GM15510 (cell line): ENCODE measurements around the gene SARS1.

Source experiments
- POLR2A ChIP-seq: IDR thresholded peaks from 3 replicates; pipeline ENCODE4 v1.6.1; 2011; ENCODE audit warnings: borderline replicate concordance; ENCODE audit not compliant: insufficient read length; ENCODE audit errors: extremely low read depth

Gene SARS1

DNA sequence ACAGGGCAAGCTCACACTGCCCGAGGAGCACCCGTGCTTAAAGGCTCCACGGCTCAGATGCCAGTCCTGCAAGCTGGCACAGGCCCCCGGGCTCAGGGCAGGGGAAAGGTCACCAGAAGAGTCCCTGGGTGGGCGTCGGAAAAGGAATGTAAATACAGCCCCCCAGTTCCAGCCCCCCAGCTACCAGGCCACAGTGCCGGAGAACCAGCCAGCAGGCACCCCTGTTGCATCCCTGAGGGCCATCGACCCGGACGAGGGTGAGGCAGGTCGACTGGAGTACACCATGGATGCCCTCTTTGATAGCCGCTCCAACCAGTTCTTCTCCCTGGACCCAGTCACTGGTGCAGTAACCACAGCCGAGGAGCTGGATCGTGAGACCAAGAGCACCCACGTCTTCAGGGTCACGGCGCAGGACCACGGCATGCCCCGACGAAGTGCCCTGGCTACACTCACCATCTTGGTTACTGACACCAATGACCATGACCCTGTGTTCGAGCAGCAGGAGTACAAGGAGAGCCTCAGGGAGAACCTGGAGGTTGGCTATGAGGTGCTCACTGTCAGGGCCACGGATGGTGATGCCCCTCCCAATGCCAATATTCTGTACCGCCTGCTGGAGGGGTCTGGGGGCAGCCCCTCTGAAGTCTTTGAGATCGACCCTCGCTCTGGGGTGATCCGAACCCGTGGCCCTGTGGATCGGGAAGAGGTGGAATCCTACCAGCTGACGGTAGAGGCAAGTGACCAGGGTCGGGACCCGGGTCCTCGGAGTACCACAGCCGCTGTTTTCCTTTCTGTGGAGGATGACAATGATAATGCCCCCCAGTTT is 36.9 kb downstream of the SARS1 start:
- TF ChIP-seq POLR2A: no peak

GRCh38 chr1:109251277-109252166 is 37.8 kb downstream of the SARS1 start:
- TF ChIP-seq POLR2A: no peak

DNA sequence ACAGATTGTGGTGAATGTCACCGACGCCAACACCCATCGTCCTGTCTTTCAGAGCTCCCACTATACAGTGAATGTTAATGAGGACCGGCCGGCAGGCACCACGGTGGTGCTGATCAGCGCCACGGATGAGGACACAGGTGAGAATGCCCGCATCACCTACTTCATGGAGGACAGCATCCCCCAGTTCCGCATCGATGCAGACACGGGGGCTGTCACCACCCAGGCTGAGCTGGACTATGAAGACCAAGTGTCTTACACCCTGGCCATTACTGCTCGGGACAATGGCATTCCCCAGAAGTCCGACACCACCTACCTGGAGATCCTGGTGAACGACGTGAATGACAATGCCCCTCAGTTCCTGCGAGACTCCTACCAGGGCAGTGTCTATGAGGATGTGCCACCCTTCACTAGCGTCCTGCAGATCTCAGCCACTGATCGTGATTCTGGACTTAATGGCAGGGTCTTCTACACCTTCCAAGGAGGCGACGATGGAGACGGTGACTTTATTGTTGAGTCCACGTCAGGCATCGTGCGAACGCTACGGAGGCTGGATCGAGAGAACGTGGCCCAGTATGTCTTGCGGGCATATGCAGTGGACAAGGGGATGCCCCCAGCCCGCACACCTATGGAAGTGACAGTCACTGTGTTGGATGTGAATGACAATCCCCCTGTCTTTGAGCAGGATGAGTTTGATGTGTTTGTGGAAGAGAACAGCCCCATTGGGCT is 38.6 kb downstream of the SARS1 start:
- no peak for TF ChIP-seq POLR2A

DNA sequence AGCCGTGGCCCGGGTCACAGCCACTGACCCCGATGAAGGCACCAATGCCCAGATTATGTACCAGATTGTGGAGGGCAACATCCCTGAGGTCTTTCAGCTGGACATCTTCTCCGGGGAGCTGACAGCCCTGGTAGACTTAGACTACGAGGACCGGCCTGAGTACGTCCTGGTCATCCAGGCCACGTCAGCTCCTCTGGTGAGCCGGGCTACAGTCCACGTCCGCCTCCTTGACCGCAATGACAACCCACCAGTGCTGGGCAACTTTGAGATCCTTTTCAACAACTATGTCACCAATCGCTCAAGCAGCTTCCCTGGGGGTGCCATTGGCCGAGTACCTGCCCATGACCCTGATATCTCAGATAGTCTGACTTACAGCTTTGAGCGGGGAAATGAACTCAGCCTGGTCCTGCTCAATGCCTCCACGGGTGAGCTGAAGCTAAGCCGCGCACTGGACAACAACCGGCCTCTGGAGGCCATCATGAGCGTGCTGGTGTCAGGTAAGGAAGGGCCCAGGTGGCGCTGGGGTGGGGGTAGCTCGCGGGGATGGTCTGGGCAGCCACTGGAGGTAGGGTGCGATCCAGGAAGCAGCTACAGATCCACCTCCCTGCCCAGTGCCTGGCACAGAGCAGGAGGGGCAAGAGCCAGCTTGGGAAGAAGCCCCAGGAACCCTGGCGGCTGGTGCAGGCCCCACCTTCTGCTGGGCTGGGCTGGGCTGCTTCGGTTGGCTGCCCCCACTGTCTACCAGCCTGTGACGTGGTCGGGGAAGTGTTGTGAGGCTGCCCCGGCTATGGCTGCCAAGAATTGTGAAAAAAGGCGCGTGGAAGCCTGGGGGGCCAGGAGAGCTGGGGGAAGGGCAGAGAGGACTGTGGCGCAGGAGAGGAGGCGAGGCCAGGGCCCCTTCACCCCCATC is 39.4 kb downstream of the SARS1 start:
- TF ChIP-seq POLR2A: no peak

GRCh38 chr1:109253803-109254620 is 40.3 kb downstream of the SARS1 start:
- no peak for TF ChIP-seq POLR2A

- no peak for TF ChIP-seq POLR2A
Observed at GRCh38 chr1:109254621-109255096, 40.9 kb downstream of the SARS1 start.

- TF ChIP-seq POLR2A: no peak
Observed at GRCh38 chr1:109255097-109255651, 41.5 kb downstream of the SARS1 start.

GRCh38 chr1:109255678-109256077 is 42.0 kb downstream of the SARS1 start:
- no peak for TF ChIP-seq POLR2A

- TF ChIP-seq POLR2A: no peak
Observed at GRCh38 chr1:109256085-109256484, 42.4 kb downstream of the SARS1 start.

DNA sequence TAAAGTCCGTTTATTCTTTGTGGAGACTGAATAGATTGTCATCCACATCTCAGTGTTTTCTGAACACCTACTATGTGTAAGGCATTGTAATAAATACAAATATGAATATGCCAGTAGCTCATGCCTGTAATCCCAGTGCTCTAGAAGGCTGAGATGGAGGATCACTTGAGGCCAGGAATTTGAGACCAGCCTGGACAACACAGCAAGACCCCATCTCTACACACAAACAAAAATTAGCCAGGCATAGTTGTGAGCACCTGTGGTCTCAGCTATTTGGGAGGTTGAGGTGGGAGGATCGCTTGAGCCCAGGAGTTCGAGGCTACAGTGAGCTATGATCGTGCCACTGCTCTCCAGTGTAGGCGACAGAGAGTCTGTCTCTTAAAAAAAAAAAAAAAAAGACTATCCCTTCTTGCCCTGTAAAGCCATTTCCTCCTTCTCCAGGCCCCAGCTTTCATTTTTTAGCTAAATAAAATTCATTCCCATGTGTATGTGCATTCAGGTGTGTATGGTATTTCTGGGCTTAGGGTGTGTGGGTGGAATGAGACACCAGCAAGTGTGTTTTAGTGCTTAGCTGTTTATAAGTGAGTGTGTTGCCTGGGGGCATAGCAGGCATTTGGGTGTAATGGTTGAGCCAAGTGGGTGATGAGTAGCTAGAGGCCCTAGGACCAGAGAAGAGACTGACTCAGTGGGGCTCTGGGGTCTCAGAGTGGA is 43.4 kb downstream of the SARS1 start:
- no peak for TF ChIP-seq POLR2A

GRCh38 chr1:109257682-109258421 is 44.1 kb downstream of the SARS1 start:
- TF ChIP-seq POLR2A: no peak
